ENCODE data around the gene ISM2. TPM values are rescaled to one million over a fixed set of nuclear protein-coding genes. Genes with fewer than 3 reads are reported as not detected.
A peak's percentile ranks its signal among the peaks of the same experiment; 100 is the strongest.

The ISM2 gene
- total and polyA plus RNA-seq, 2 experiments from 2014 or later, result 0.69 to 1.3 TPM

DNA sequence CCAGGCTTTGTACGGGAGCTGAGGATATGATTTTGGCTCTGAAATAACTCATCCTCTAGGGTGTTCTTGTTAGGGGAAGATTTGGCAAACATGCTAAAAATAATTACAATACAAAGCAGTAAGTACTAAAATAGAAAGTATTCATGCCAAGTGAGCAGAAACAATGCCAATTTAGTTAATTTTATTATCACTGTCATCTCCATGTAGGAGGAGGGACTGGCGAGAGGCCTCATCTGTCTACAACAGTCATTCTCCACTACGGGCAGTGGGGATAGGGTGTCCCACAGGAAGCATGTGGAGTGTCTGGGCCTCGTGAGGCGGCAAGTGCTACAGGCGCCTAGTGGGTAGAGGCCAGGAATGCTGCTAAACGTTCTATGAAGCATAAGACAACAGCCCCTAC, 3.3 kb downstream of the ISM2 start (continued):
- TF ChIP-seq, protein P1, sequence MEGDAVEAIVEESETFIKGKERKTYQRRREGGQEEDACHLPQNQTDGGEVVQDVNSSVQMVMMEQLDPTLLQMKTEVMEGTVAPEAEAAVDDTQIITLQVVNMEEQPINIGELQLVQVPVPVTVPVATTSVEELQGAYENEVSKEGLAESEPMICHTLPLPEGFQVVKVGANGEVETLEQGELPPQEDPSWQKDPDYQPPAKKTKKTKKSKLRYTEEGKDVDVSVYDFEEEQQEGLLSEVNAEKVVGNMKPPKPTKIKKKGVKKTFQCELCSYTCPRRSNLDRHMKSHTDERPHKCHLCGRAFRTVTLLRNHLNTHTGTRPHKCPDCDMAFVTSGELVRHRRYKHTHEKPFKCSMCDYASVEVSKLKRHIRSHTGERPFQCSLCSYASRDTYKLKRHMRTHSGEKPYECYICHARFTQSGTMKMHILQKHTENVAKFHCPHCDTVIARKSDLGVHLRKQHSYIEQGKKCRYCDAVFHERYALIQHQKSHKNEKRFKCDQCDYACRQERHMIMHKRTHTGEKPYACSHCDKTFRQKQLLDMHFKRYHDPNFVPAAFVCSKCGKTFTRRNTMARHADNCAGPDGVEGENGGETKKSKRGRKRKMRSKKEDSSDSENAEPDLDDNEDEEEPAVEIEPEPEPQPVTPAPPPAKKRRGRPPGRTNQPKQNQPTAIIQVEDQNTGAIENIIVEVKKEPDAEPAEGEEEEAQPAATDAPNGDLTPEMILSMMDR (conservative IDR thresholded peaks at IDR 0.05; ENCODE audit: low read depth in 2 of 2), result no peak
- TF ChIP-seq, protein P2, sequence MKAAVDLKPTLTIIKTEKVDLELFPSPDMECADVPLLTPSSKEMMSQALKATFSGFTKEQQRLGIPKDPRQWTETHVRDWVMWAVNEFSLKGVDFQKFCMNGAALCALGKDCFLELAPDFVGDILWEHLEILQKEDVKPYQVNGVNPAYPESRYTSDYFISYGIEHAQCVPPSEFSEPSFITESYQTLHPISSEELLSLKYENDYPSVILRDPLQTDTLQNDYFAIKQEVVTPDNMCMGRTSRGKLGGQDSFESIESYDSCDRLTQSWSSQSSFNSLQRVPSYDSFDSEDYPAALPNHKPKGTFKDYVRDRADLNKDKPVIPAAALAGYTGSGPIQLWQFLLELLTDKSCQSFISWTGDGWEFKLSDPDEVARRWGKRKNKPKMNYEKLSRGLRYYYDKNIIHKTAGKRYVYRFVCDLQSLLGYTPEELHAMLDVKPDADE (IDR thresholded peaks at IDR 0.05), result no peak

DNA sequence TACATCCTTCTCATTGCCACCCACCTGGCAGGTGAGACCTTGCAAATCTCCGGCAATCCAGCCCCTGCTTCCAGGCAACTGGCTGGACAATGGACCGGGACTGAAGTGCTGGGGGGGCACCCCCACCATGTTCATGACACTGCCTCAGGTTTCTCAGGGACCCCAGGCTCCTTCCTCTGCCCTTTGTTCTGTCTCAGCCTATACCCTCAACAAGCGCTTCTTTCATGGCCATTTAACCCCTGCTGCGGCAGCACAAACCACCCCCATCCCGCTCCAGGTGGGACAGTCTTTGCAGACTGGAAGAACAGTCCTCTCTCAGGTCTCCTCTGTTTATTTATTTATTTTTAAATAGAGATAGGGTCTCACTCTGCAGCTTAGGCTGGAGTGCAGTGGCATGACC, 7.6 kb downstream of the ISM2 start:
- no peak overlapping the region for H3K4me3 Mint-ChIP-seq
- Histone ChIP-seq H3K36me3 (ENCODE audit: insufficient read depth) (no peaks in the 10 kb centered on the region; the same call in 1 of the 2 replicates), H3K4me3 (no peak overlapping the region), H3K27ac (ENCODE audit: low read depth) (no peak overlapping the region), H4K20me1 (replicated peaks; ENCODE audit: insufficient read depth) (no peaks in the 10 kb centered on the region), H3K79me2 (replicated peaks; ENCODE audit: insufficient read depth) (no peaks in the 10 kb centered on the region), H2AFZ (no peak overlapping the region), H3K27me3 (ENCODE audit: insufficient read depth) (peaks cover under 1% of the 10 kb centered on the region; the same call in 1 of the 2 replicates), H3K9me2 (ENCODE audit: insufficient read depth) (no peaks in the 10 kb centered on the region), H3K4me1 (ENCODE audit: insufficient read depth) (no peaks in the 10 kb centered on the region), H3F3A (replicated peaks; ENCODE audit: low read depth) (no peaks in the 10 kb centered on the region), H3K4me2 (no peak overlapping the region)
- no peaks in the 10 kb centered on the region for H3K4me1 Mint-ChIP-seq
- H3K36me3 Mint-ChIP-seq (ENCODE audit: low read depth), result no peaks in the 10 kb centered on the region
- no peak for TF ChIP-seq JUNB (IDR thresholded peaks at IDR 0.05; ENCODE audit: unreplicated experiment)
- TF ChIP-seq NANOG (IDR thresholded peaks at IDR 0.05; ENCODE audit: borderline replicate concordance), result no peak
- TF ChIP-seq POLR2AphosphoS5 (IDR thresholded peaks at IDR 0.05; ENCODE audit: low read depth), result no peak
- TF ChIP-seq, protein P2 (IDR thresholded peaks at IDR 0.05), result no peak
- DNase-seq (ENCODE audit: low spot score) (no peak), ATAC-seq (peak; percentile 52)
- no peaks in the 10 kb centered on the region; the same call in 2 of the 3 replicates for H3K9me3 Mint-ChIP-seq
- H3K27ac Mint-ChIP-seq, result no peak overlapping the region
- H3K27me3 Mint-ChIP-seq (ENCODE audit: insufficient read depth, low read depth, poor library complexity), result peaks cover 12% of the 10 kb centered on the region

DNA sequence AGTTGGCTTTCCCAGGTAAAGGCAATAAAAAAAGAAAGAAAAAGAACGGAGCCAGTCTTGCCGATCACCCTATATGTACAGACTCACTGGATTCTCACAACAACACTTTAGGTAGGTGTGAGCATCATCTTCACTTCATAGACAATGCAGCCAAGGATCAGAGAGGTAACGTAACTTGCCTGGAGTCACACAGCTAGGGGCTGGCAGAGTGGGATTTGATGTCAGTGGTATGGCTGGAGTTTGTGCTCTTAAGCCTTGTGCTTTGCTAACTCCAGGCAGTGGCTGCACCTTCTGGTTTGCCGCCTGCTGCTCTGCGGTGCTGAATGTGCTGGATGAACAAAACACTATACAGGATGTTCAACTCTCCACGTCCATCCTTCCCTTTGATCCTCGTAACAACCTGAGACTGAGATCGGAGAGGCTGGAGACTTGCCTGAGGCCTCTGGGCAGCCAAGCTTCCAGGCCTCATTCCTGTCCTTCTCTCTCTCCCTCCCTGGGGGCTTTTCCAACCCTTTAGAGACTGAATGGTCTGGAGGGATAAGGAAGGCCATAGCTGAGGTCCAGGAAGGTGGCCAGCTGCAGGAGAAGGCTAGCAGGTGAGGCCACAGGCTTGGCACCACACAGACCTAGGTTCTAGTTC, 8.1 kb downstream of the ISM2 start:
- H3K27ac ChIP-seq (ENCODE audit: low read depth), result no peak overlapping the region
- no peaks in the 10 kb centered on the region for H3F3A ChIP-seq (replicated peaks; ENCODE audit: low read depth)
- no peak overlapping the region for H3K4me3 ChIP-seq
- Mint-ChIP-seq H3K36me3 (ENCODE audit: low read depth) (no peaks in the 10 kb centered on the region), H3K4me1 (no peaks in the 10 kb centered on the region), H3K4me3 (no peak overlapping the region), H3K9me3 (no peaks in the 10 kb centered on the region; the same call in 2 of the 3 replicates), H3K27me3 (ENCODE audit: insufficient read depth, low read depth, poor library complexity) (peaks cover 8% of the 10 kb centered on the region), H3K27ac (no peak overlapping the region)
- H3K36me3 ChIP-seq (ENCODE audit: insufficient read depth), result no peaks in the 10 kb centered on the region; the same call in 1 of the 2 replicates
- no peaks in the 10 kb centered on the region for H3K4me1 ChIP-seq (ENCODE audit: insufficient read depth)
- H2AFZ ChIP-seq, result no peak overlapping the region
- no peak for ATAC-seq
- no peaks in the 10 kb centered on the region for H3K79me2 ChIP-seq (replicated peaks; ENCODE audit: insufficient read depth)
- no peak for DNase-seq (ENCODE audit: low spot score)
- no peaks in the 10 kb centered on the region for H3K27me3 ChIP-seq (ENCODE audit: insufficient read depth)
- no peaks in the 10 kb centered on the region for H4K20me1 ChIP-seq (replicated peaks; ENCODE audit: insufficient read depth)
- H3K9me2 ChIP-seq (ENCODE audit: insufficient read depth), result no peaks in the 10 kb centered on the region
- H3K4me2 ChIP-seq, result no peak overlapping the region
- TF ChIP-seq POLR2AphosphoS5 (IDR thresholded peaks at IDR 0.05; ENCODE audit: low read depth) (no peak), EZH2phosphoT487 (IDR thresholded peaks at IDR 0.05; ENCODE audit: unreplicated experiment) (no peak)
- TF ChIP-seq, protein P2 (IDR thresholded peaks at IDR 0.05), result no peak
- TF ChIP-seq, protein P3, sequence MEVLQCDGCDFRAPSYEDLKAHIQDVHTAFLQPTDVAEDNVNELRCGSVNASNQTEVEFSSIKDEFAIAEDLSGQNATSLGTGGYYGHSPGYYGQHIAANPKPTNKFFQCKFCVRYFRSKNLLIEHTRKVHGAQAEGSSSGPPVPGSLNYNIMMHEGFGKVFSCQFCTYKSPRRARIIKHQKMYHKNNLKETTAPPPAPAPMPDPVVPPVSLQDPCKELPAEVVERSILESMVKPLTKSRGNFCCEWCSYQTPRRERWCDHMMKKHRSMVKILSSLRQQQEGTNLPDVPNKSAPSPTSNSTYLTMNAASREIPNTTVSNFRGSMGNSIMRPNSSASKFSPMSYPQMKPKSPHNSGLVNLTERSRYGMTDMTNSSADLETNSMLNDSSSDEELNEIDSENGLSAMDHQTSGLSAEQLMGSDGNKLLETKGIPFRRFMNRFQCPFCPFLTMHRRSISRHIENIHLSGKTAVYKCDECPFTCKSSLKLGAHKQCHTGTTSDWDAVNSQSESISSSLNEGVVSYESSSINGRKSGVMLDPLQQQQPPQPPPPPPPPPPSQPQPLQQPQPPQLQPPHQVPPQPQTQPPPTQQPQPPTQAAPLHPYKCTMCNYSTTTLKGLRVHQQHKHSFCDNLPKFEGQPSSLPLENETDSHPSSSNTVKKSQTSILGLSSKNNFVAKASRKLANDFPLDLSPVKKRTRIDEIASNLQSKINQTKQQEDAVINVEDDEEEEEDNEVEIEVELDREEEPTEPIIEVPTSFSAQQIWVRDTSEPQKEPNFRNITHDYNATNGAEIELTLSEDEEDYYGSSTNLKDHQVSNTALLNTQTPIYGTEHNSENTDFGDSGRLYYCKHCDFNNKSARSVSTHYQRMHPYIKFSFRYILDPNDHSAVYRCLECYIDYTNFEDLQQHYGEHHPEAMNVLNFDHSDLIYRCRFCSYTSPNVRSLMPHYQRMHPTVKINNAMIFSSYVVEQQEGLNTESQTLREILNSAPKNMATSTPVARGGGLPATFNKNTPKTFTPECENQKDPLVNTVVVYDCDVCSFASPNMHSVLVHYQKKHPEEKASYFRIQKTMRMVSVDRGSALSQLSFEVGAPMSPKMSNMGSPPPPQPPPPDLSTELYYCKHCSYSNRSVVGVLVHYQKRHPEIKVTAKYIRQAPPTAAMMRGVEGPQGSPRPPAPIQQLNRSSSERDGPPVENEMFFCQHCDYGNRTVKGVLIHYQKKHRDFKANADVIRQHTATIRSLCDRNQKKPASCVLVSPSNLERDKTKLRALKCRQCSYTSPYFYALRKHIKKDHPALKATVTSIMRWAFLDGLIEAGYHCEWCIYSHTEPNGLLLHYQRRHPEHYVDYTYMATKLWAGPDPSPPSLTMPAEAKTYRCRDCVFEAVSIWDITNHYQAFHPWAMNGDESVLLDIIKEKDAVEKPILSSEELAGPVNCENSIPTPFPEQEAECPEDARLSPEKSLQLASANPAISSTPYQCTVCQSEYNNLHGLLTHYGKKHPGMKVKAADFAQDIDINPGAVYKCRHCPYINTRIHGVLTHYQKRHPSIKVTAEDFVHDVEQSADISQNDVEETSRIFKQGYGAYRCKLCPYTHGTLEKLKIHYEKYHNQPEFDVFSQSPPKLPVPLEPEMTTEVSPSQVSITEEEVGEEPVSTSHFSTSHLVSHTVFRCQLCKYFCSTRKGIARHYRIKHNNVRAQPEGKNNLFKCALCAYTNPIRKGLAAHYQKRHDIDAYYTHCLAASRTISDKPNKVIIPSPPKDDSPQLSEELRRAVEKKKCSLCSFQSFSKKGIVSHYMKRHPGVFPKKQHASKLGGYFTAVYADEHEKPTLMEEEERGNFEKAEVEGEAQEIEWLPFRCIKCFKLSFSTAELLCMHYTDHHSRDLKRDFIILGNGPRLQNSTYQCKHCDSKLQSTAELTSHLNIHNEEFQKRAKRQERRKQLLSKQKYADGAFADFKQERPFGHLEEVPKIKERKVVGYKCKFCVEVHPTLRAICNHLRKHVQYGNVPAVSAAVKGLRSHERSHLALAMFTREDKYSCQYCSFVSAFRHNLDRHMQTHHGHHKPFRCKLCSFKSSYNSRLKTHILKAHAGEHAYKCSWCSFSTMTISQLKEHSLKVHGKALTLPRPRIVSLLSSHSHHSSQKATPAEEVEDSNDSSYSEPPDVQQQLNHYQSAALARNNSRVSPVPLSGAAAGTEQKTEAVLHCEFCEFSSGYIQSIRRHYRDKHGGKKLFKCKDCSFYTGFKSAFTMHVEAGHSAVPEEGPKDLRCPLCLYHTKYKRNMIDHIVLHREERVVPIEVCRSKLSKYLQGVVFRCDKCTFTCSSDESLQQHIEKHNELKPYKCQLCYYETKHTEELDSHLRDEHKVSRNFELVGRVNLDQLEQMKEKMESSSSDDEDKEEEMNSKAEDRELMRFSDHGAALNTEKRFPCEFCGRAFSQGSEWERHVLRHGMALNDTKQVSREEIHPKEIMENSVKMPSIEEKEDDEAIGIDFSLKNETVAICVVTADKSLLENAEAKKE (CRISPR knock-in tag; IDR thresholded peaks at IDR 0.05), result no peak

Data from GM23338 (cell line).